RWPE1 (cell line): Measurements from ENCODE around the gene TENT5A.

Experiments used
- CTCF ChIA-PET: fragments of 350-600 bp; sonication (Branson Sonifier 250); formaldehyde crosslinking; extraction: SDS; loops from one replicate; lab custom pipeline; 2021; lab: Yijun Ruan, JAX
- POLR2A ChIA-PET: fragments of 400-600 bp; formaldehyde crosslinking; extraction: SDS; loops from one replicate; lab custom pipeline; 2020; ENCODE audit warnings: antibody characterized with exemption; ENCODE audit not compliant: low non-redundant PET; lab: Yijun Ruan, JAX
- DNase-seq: peaks from one replicate; pipeline ENCODE4 v3.0.0; 2012; ENCODE audit warnings: low spot score
- H3K27ac ChIP-seq: fragments of 450-650 bp; 2 replicates; pipeline ENCODE4 v1.5.1; 2017
- TF ChIP-seq, protein P1 (sequence below): fragments of 450-650 bp; conservative IDR thresholded peaks from 2 replicates; pipeline ENCODE4 v1.5.1; 2017; ENCODE audit warnings: low read depth, mild to moderate bottlenecking

The TENT5A gene

DNA sequence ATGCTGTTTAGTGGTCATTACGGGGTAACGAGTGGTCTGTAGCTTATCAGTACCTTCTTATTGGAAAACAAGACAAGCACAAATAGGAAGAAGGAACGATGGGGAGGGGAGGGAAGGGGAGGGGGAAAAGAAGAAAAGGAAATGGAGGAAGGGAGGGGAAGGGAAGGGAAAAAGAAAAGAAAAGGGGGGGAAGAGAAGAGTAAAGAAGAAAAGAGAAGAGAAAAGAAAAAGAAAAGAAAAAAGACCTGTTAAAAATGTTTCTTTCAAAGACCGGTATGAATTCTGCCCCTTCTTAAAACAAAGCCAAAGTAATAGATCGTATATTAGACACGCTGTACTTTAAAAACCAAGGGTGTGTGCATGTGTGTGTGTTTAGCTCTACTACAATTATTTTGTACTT is 2.4 kb upstream of the TENT5A start:
- DNase-seq, result no peak
- ChIA-PET POLR2A (no interaction called here), CTCF (interaction anchor here (0.6 to 0.9 kb wide), 2 partner anchors 9 to 252 kb away, joined by 3 read pairs; no protein-coding TSS in a partner anchor)
- TF ChIP-seq, protein P1, sequence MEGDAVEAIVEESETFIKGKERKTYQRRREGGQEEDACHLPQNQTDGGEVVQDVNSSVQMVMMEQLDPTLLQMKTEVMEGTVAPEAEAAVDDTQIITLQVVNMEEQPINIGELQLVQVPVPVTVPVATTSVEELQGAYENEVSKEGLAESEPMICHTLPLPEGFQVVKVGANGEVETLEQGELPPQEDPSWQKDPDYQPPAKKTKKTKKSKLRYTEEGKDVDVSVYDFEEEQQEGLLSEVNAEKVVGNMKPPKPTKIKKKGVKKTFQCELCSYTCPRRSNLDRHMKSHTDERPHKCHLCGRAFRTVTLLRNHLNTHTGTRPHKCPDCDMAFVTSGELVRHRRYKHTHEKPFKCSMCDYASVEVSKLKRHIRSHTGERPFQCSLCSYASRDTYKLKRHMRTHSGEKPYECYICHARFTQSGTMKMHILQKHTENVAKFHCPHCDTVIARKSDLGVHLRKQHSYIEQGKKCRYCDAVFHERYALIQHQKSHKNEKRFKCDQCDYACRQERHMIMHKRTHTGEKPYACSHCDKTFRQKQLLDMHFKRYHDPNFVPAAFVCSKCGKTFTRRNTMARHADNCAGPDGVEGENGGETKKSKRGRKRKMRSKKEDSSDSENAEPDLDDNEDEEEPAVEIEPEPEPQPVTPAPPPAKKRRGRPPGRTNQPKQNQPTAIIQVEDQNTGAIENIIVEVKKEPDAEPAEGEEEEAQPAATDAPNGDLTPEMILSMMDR, result no peak
- H3K27ac ChIP-seq, result no peak overlapping the region

DNA sequence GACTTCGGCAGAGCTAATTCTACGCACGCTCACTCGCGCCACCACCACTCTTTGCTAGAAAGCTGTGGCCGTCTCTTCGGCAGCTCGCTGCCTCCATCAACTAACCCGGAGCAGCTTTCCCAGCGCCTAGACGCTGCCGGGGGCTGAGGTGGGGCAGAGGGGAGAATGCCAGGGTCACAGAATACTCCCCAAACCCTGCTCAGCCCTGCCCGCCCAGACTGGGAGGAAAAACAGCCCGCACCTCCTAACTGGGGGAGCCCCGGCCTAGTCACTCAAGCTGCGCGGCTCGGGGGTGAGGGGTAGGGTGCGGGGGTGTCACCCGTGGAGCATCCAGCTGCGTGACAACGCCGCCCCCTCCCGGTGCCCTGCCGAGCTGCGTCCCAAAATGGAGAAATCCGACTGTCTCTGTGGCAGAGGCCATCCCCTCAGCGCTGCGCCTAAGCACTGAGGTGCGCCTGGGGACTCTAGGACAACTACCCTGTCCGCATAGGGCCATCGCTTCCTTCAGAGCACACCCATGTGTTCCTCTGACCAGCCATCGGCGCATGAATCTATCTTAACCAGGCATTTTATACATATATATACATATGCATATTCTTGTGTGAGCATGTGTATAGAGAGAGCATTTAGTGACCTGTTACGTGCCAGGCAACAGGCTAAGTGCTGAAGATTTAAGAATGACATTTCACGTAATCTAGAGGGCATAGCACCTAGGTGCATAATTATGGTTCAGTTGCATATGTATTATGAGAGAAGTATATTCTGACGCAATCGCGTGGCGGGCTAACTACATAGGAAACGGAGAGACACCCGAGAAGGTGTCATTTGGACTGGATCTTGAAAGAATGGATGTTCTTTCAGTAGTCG is 1.5 kb upstream of the TENT5A start:
- peak; percentile 30 for DNase-seq
- CTCF ChIA-PET, result interaction anchor here (0.7 to 2.6 kb wide), 4 partner anchors 10 to 252 kb away, joined by 3 to 13 read pairs (median 4); no protein-coding TSS in a partner anchor
- POLR2A ChIA-PET, result no interaction called here
- TF ChIP-seq, protein P1, result peak; percentile 67
- H3K27ac ChIP-seq, result peak overlapping the region; percentile 90

DNA sequence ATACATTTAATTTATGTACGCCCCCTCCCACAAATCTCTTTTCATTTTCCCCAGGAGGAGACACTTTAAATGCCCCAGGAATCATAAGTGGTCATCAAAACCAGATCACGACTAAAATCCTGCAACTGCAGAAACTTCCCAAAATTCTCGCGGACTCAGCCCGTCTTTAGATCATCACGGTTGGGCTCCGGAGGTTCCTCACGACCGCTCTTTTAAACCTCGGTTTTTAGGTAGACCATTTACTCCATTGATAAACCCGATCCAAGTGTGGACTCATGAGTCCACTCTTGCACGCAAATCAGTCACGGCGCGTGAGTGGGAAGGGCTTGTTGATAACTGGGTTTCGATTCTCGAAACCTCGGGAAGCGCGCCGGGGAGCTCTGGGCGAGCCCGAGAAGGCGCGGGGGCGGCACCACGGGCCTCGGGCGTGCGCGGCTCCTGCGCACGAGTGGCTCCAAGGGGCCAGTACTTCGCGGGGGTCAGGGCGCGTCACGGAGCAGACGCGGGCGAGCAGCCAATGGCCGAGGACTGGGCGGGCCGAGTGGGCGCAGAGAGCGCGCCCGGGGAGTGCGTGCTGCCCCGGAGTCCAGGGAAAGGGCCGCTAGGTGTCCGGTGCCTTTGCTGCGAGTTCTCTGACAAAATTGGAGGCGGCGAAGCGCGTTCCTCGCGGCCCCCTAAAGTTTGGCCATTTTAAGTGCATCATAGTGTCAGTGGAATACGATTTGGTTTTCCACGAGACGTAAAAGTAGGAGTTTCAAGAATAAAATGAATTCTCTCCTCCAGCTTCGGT is 635 bp upstream of the TENT5A start:
- POLR2A ChIA-PET, result no interaction called here
- peak overlapping the region; percentile 90 for H3K27ac ChIP-seq
- DNase-seq, result peak; percentile 71
- CTCF ChIA-PET, result interaction anchor here (0.6 to 2.6 kb wide), 7 partner anchors 11 to 402 kb away, joined by 3 to 13 read pairs (median 4); no protein-coding TSS in a partner anchor
- TF ChIP-seq, protein P1, result no peak

- TF ChIP-seq, protein P1, result no peak
- POLR2A ChIA-PET, result interaction anchor here (0.5 kb wide), 2 partner anchors 125 to 246 kb away, joined by 3 to 4 read pairs; no protein-coding TSS in a partner anchor
- DNase-seq, result no peak
- H3K27ac ChIP-seq, result peak overlapping the region; percentile 90
- CTCF ChIA-PET, result interaction anchor here (1.2 to 2.6 kb wide), 2 partner anchors 254 to 289 kb away, joined by 4 to 13 read pairs; no protein-coding TSS in a partner anchor
These were observed 945 bp downstream of the TENT5A start for GRCh38 chr6:81751388-81752083.

- ChIA-PET CTCF (interaction anchor here (0.6 kb wide), 1 partner anchor 1591 kb away, joined by 4 read pairs; no protein-coding TSS in a partner anchor), POLR2A (interaction anchor here (0.5 kb wide), 1 partner anchor 125 kb away, joined by 3 read pairs; no protein-coding TSS in a partner anchor)
- DNase-seq, result peak; percentile 33
- TF ChIP-seq, protein P1, result no peak
- no peak overlapping the region for H3K27ac ChIP-seq
These were observed 1.6 kb downstream of the TENT5A start for GRCh38 chr6:81750681-81751387.
